K562 (cell line): ENCODE results near the gene MYLIP. TPM values are rescaled to one million over a fixed set of nuclear protein-coding genes. Genes with fewer than 3 reads are reported as not detected.

Experiments used
- ADNP ChIP-seq: fragments of 200-800 bp; sonication (Bioruptor generic); IDR thresholded peaks from 2 replicates; pipeline ENCODE4 v1.6.1; 2016; ENCODE audit warnings: missing genetic modification characterization, missing compliant biosample characterization
- CREBBP ChIP-seq: IDR thresholded peaks from one replicate; pipeline ENCODE4 v1.6.1; 2012; ENCODE audit warnings: low read depth, mild to moderate bottlenecking, control low read depth, inconsistent platforms, low read length
- FOXA1 ChIP-seq: fragments of 450-650 bp; IDR thresholded peaks from 2 replicates; pipeline ENCODE4 v1.6.1; 2016; ENCODE audit warnings: mild to moderate bottlenecking, borderline replicate concordance
- JUND ChIP-seq, 2 experiments: IDR thresholded peaks; 2 replicates in 1 of 2; 3 replicates in 1 of 2; pipeline ENCODE4 v1.6.1; 2011; ENCODE audit warnings: borderline replicate concordance in 2 of 2, low read depth in 2 of 2, low read length in 2 of 2, improper control_type of control experiment in 1 of 2, missing biosample characterization in 1 of 2, missing genetic modification characterization in 1 of 2, missing genetic modification reagents in 1 of 2
- LEF1 ChIP-seq: fragments of 450-650 bp; IDR thresholded peaks from 2 replicates; pipeline ENCODE4 v1.6.1; 2016; ENCODE audit warnings: mild to moderate bottlenecking
- NCOA1 ChIP-seq: fragments of 450-650 bp; IDR thresholded peaks from 2 replicates; pipeline ENCODE4 v1.6.1; 2016; ENCODE audit warnings: low read depth
- NFATC3 ChIP-seq: fragments of 450-650 bp; IDR thresholded peaks from 2 replicates; pipeline ENCODE4 v1.6.1; 2017; ENCODE audit warnings: mild to moderate bottlenecking
- POLR2B ChIP-seq: fragments of 450-650 bp; IDR thresholded peaks from 2 replicates; pipeline ENCODE4 v1.6.1; 2018; ENCODE audit warnings: low read depth; ENCODE audit not compliant: partially characterized antibody
- POLR2G ChIP-seq: fragments of 200-400 bp; formaldehyde crosslinking; IDR thresholded peaks from 2 replicates; pipeline ENCODE4 v1.6.1; 2017; ENCODE audit warnings: low read depth, mild to moderate bottlenecking, antibody characterized with exemption, low read length, moderate library complexity
- RUNX1 ChIP-seq: sonication (generic); IDR thresholded peaks from 2 replicates; pipeline ENCODE4 v1.6.1; 2016; ENCODE audit warnings: antibody characterized with exemption, low read depth
- SMAD2 ChIP-seq: fragments of 150-350 bp; IDR thresholded peaks from 2 replicates; pipeline ENCODE4 v1.6.1; 2014; ENCODE audit warnings: low read depth, mild to moderate bottlenecking, low read length
- SMARCA4 ChIP-seq: fragments of 450-650 bp; IDR thresholded peaks from 2 replicates; pipeline ENCODE4 v1.6.1; 2016
- SMARCA5 ChIP-seq: fragments of 450-650 bp; IDR thresholded peaks from 2 replicates; pipeline ENCODE4 v1.6.1; 2016
- SMARCB1 ChIP-seq: IDR thresholded peaks from 2 replicates; pipeline ENCODE4 v1.6.1; 2011; ENCODE audit warnings: improper control_type of control experiment, low read depth; ENCODE audit not compliant: insufficient read length
- SMARCC2 ChIP-seq: fragments of 450-650 bp; IDR thresholded peaks from 2 replicates; pipeline ENCODE4 v1.6.1; 2017; ENCODE audit warnings: antibody characterized with exemption, moderate library complexity, mild to moderate bottlenecking, low read depth
- SRSF9 ChIP-seq: fragments of 200-400 bp; formaldehyde crosslinking; IDR thresholded peaks from 2 replicates; pipeline ENCODE4 v1.6.1; 2017; ENCODE audit warnings: low read depth, low read length, borderline replicate concordance
- STAT5A ChIP-seq: IDR thresholded peaks from 2 replicates; pipeline ENCODE4 v1.6.1; 2012; ENCODE audit warnings: low read length, inconsistent platforms, borderline replicate concordance
- TAF7 ChIP-seq: fragments of 450-650 bp; IDR thresholded peaks from 2 replicates; pipeline ENCODE4 v1.6.1; 2016; ENCODE audit warnings: missing genetic modification characterization, missing compliant biosample characterization
- TCF3 ChIP-seq: sonication (generic); formaldehyde crosslinking; IDR thresholded peaks from 2 replicates; pipeline ENCODE4 v1.4.0; 2020; ENCODE audit warnings: mild to moderate bottlenecking, missing genetic modification reagents
- TRIM24 ChIP-seq, 2 experiments: fragments of 450-650 bp; IDR thresholded peaks; 2 replicates each; pipeline ENCODE4 v1.6.1; 2016
- ZNF347 ChIP-seq: fragments of 450-650 bp; formaldehyde crosslinking; IDR thresholded peaks from 2 replicates; pipeline ENCODE4 v1.4.0; 2020; ENCODE audit warnings: low read depth, mild to moderate bottlenecking, moderate library complexity
- polyA plus RNA-seq, 8 experiments: library from polyadenylated mRNA; depleted of rRNA in 4 of 8; stranded (reverse) in 5 of 8; unstranded in 3 of 8; fragments of >200 nt; fragmentation: Nextera tagmentation in 2 of 8; fragmentation: Illumina TruSeq in 1 of 8; extraction: Ambion mirVana in 2 of 8; extraction: Trizol in 1 of 8; gene quantifications; 2 replicates each; pipeline versions ENCODE4 v1.2.1 to v1.2.3, GENCODE V29; 2011 to 2014; ENCODE audit warnings: inconsistent platforms in 1 of 8, missing spikeins in 1 of 8
- total RNA-seq, 7 experiments: library from RNA; depleted of rRNA in 6 of 7; stranded (reverse); fragments of >200 nt in 6 of 7; fragmentation: Illumina TruSeq in 2 of 7; extraction: Trizol in 2 of 7; gene quantifications; 2 replicates each; pipeline versions ENCODE4 v1.2.1 to v1.2.3, GENCODE V29; 2011 to 2021; ENCODE audit warnings: low replicate concordance in 1 of 7
- TF ChIP-seq, protein P1 (sequence below): fragments of 450-650 bp; IDR thresholded peaks from 2 replicates; pipeline ENCODE4 v1.6.1; 2016; ENCODE audit warnings: missing biosample characterization, missing genetic modification characterization
- TF ChIP-seq, protein P2 (sequence below): fragments of 250-450 bp; sonication (Bioruptor Pico); IDR thresholded peaks from 2 replicates; pipeline ENCODE4 v1.4.0; 2020

The MYLIP gene
- total and polyA plus RNA-seq, 9 of the 15 experiments (the other 6 are each of a cell fraction or from before 2014, with no cell fraction given), result 10.8 to 43.5 (median 31.5) TPM

DNA sequence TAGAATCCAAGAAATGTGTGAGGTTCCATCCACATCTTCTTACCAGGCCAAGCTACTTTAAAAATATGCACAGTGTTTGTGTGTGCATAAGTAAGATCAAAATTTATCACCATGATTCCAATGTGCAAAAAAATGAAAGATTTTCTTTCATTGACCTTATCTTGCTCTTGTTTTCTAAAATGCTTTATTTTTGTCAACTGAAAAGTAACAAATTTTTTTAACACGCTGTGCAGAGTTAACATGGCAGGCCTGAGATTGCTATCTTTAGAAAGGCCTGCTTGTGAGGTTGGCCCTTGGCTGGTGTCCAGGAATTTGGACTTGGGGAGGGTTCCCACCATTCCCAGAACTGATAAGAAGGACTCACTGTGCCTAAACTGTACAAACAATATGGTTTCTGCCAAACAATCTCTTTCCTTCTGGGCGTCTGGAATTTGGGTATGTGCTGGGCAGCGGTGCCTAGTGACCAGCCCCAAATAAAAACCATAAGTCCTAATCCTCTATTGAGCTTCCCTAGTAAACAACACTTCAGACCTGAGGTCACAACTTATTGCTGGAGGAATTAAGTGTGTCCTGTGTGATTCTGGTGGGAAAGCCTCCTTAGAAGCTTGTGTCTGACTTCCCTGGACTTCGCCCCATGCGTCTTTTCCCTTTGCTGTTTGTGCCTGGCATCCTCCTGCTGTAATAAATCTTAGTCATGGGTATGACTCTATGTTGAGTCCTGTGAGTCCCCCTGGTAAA lies 19.8 kb upstream of the MYLIP start (continued):
- TF ChIP-seq JUND (IDR thresholded peaks at IDR 0.05; ENCODE audit: borderline replicate concordance, low read depth, low read length) (peak; percentile 73), JUND (tag; IDR thresholded peaks at IDR 0.05; ENCODE audit: borderline replicate concordance, low read depth, low read length) (peak; percentile 86; the same call in 2 of the 3 replicates), POLR2G (no peak), ADNP (tag) (peak; percentile 84), LEF1 (peak; percentile 71; the same call in 1 of the 2 replicates), SMARCC2 (no peak; the same call in none of the 2 replicates), NFATC3 (peak; percentile 47; the same call in 1 of the 2 replicates), STAT5A (peak; percentile 47; the same call in 1 of the 2 replicates), TCF3 (CRISPR knock-in tag) (peak; percentile 44; the same call in 1 of the 2 replicates), CREBBP (no peak), FOXA1 (no peak), SMARCA5 (no peak), SMARCB1 (no peak), SMAD2 (no peak), SRSF9 (no peak), ZNF347 (no peak), SMARCA4 (peak; percentile 90), POLR2B (no peak), RUNX1 (no peak), TRIM24 (IDR thresholded peaks at IDR 0.05) (0 out of 4 replicates have a peak, but pooled peaks of 1 of the 2 experiments have one; percentile 39), NCOA1 (peak; percentile 46; the same call in 1 of the 2 replicates), TAF7 (peak; percentile 24; the same call in 1 of the 2 replicates)
- TF ChIP-seq, protein P1, sequence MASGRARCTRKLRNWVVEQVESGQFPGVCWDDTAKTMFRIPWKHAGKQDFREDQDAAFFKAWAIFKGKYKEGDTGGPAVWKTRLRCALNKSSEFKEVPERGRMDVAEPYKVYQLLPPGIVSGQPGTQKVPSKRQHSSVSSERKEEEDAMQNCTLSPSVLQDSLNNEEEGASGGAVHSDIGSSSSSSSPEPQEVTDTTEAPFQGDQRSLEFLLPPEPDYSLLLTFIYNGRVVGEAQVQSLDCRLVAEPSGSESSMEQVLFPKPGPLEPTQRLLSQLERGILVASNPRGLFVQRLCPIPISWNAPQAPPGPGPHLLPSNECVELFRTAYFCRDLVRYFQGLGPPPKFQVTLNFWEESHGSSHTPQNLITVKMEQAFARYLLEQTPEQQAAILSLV (tag), result no peak
- TF ChIP-seq, protein P2, sequence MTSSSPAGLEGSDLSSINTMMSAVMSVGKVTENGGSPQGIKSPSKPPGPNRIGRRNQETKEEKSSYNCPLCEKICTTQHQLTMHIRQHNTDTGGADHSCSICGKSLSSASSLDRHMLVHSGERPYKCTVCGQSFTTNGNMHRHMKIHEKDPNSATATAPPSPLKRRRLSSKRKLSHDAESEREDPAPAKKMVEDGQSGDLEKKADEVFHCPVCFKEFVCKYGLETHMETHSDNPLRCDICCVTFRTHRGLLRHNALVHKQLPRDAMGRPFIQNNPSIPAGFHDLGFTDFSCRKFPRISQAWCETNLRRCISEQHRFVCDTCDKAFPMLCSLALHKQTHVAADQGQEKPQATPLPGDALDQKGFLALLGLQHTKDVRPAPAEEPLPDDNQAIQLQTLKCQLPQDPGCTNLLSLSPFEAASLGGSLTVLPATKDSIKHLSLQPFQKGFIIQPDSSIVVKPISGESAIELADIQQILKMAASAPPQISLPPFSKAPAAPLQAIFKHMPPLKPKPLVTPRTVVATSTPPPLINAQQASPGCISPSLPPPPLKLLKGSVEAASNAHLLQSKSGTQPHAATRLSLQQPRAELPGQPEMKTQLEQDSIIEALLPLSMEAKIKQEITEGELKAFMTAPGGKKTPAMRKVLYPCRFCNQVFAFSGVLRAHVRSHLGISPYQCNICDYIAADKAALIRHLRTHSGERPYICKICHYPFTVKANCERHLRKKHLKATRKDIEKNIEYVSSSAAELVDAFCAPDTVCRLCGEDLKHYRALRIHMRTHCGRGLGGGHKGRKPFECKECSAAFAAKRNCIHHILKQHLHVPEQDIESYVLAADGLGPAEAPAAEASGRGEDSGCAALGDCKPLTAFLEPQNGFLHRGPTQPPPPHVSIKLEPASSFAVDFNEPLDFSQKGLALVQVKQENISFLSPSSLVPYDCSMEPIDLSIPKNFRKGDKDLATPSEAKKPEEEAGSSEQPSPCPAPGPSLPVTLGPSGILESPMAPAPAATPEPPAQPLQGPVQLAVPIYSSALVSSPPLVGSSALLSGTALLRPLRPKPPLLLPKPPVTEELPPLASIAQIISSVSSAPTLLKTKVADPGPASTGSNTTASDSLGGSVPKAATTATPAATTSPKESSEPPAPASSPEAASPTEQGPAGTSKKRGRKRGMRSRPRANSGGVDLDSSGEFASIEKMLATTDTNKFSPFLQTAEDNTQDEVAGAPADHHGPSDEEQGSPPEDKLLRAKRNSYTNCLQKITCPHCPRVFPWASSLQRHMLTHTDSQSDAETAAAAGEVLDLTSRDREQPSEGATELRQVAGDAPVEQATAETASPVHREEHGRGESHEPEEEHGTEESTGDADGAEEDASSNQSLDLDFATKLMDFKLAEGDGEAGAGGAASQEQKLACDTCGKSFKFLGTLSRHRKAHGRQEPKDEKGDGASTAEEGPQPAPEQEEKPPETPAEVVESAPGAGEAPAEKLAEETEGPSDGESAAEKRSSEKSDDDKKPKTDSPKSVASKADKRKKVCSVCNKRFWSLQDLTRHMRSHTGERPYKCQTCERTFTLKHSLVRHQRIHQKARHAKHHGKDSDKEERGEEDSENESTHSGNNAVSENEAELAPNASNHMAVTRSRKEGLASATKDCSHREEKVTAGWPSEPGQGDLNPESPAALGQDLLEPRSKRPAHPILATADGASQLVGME, result no peak
